GM21381 (cell line): ENCODE measurements around the gene DCC.

Experiments
- ATAC-seq: cut with Tn5 transposase; IDR thresholded peaks from one replicate; pipeline ENCODE4 v1.9.1; 2021; ENCODE audit warnings: mild to moderate bottlenecking, moderate library complexity; ENCODE audit not compliant: unreplicated experiment

DCC gene

GRCh38 chr18:52489396-52490306, 149.7 kb downstream of the DCC start:
- ATAC-seq: no peak

DNA sequence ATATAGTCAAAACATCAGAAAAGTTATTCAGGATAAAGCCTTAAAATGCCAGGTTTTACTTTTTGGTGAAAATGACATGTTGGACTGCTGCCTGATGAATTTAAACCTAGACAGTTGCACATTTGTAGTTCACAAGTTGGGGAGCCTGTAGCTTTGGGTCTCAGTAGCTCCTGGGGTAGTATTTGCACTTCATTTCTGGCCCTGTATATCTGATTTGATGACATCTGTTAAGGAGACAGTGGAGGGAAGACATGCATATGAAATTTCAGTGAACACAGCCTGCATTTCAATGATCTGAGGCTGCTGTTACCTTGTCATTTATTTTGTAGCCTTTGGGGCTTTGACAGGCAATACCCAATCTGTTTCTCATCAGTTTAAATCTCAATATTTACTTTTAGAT, 156.4 kb downstream of the DCC start:
- no peak for ATAC-seq

GRCh38 chr18:52499016-52499415, 159.0 kb downstream of the DCC start:
- ATAC-seq: no peak

GRCh38 chr18:52499644-52500043, 159.6 kb downstream of the DCC start:
- no peak for ATAC-seq

GRCh38 chr18:52504589-52504988, 164.6 kb downstream of the DCC start:
- ATAC-seq: no peak

DNA sequence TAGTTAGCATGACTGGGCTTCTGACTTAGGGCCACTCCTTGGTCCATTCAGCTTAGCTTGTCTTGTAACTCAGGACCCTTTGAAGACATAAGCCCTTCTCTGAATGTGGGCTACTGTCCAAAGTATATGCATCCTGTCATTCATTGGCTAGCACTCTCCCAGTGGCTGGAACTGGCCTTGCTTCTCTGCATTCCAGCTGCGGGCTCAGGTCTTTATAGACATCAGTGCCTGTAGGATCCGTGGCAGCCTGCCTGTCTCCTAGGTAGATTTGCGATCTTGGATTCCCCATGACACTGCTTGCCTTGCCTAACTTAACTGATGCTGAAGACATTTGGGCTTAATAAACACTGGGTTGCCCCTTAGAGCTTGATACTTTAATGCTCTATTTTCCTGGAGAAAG, 170.1 kb downstream of the DCC start:
- no peak for ATAC-seq

- ATAC-seq: no peak
These were observed 178.1 kb downstream of the DCC start for GRCh38 chr18:52518086-52518485.

GRCh38 chr18:52519021-52519420, 179.0 kb downstream of the DCC start:
- no peak for ATAC-seq

DNA sequence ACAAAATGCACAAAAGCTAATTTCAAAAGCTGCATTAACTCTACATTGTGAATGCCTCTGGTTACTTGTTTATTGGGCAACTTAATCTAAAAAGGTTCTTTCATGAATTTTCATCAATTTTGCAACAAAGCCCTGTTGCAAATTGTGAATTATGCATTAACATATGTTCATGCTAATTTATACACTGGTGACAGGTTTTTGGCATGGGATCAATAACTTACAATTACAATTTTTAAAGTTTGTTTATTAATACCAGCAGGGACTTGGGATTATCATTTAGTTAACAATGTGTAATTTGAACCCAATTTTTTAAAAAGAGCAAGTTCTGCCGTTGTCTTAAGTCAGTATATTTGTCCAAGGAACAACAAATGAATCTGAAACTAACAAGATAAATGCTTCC, 183.6 kb downstream of the DCC start:
- no peak for ATAC-seq

DNA sequence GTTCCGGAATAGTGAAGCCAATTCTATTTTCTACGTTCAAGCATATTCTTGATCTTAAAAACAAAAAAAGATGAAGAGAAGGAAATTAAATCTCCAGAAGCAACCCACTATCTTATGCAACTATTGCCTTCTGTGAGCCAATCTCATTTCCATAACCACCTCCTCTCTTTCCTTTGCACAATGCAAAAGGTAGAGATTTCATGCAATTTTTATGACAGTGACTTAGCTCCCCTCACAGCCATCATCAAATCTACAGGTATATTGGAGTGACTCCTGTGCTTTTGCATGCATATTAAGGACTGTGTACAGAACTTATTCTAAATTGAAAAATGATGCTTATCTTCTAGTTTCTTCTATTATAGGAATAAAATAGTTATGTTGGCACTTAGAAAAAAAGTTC, 191.8 kb downstream of the DCC start:
- no peak for ATAC-seq

DNA sequence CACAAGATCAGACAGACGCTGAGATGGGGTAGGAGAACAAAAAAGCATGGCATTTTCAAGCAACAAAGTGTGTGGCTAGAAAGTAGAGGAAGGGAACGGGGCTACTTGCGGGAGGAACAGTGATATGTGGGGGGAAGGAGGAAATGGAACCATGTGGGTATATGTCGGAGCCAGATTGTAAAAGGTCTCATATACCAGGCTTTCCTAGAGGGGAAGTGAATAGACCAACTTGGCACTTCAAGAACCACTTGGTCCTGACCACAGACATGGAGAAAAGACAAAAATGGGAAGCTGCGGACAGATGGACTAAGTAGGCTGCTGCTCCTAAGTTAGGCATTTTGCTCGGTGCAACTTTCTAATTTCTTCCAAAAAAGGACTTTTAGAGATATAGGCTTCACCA, 196.0 kb downstream of the DCC start:
- no peak for ATAC-seq

- ATAC-seq: no peak
These were observed 197.3 kb downstream of the DCC start for GRCh38 chr18:52537261-52537660.

DNA sequence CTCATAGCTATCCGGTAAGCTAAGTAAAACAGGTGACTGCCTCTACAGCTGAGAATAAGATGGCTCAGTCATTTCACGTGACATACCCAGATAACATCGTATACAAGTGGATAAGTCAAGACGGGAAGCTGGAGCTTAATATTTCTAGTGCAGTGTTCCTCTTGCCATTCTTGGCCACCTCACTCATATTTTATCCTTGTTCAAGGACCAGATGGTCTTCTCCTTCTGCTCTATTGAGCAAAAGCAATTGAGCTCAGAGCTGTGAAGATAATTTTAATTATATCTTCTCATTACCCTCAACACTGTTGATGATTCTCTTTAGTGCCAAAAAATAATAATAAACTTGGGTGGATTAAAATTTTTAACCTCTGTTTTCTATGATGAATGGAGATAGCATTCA, 201.1 kb downstream of the DCC start:
- ATAC-seq: no peak

DNA sequence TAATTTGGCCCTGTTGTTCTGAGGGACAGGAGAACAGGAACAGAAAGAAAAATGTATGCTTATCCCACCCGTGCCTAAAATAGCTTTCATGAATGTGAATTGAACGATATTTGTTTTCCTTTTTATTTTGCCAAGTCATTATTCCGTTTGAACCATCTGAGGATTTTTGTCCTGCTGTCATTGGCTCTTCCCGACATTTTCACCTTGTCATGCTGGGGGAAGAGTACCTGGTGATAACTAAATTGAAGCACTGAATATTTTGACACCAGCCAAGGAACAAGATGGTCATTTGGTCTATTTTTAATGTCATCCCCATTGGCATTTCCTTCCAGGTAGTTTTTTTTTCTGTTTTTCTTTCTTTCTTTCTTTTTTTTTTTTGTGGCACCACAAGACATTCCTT, 204.1 kb downstream of the DCC start:
- no peak for ATAC-seq

DNA sequence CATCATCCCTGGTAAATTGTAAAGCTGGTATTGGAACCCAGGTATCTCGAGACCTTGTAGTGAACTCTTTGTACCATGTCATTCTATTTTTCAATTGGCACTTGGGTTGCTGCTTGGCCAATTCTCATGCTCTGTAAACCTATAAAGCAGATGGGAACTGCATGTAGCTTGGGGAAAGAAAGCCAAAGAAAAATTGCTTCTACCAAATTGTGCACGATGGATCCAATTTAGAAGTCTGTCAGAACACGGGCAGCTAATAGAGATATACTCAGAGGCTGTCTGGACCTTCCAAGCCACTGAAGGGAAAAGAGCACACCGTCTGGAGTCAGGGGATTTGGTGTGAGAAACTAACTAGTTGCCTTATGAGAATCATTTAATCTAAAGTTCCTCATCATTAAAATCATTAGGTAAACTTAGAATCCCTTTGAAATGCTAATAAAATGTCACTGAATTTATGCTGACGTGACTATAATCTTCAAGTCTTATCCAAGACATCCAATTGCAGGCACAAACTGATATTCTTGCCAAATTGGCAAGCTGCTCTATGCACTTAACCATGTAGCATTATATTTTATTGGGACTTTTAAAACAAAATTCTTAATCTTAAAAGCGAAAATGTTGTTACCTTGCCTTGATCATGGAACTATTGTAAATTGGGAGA, 206.8 kb downstream of the DCC start:
- ATAC-seq: no peak

DNA sequence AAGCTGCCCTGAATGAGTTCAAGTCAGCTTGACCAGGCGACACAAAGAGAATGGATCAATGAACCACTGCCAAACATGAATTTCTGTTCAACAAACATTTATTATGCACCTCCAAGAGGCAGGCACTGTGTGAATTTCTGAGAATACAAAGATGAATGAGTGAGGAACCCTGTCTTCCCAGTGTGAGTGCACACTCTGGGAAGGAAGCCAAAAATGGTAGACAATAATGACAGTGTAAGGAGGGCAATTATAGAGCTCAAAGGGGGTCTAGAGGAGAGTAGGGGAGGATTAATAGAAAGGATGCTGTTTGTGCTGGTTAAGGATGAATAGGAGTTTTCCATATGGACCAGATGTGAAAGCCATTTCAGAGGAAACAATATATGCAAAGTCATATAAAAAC, 213.4 kb downstream of the DCC start:
- no peak for ATAC-seq

GRCh38 chr18:52554180-52554579, 214.2 kb downstream of the DCC start:
- no peak for ATAC-seq

GRCh38 chr18:52567360-52567759, 227.4 kb downstream of the DCC start:
- no peak for ATAC-seq

GRCh38 chr18:52569492-52569891, 229.5 kb downstream of the DCC start:
- no peak for ATAC-seq

GRCh38 chr18:52570975-52571374, 231.0 kb downstream of the DCC start:
- ATAC-seq: no peak

- ATAC-seq: no peak
These were observed 232.3 kb downstream of the DCC start for GRCh38 chr18:52572036-52573000.
